NCI-H2227 treated with DMSO at 0.1 percent for 48 hours (cell line): ENCODE data around the gene SCN4A.
A peak's percentile ranks its signal among the peaks of the same experiment; 100 is the strongest.
"Not testable (repeated sequence)": the region's sequence is repeated elsewhere in the genome, so short reads cannot be mapped to it uniquely, and the experiment has no call there.

Experiments used
- DNase-seq: peaks from one replicate; lab custom pipeline; 2025; lab: John Stamatoyannopoulos, UW

Gene SCN4A

GRCh38 chr17:63916566-63917185 is 56.0 kb downstream of the SCN4A start:
- DNase-seq: no peak

DNA sequence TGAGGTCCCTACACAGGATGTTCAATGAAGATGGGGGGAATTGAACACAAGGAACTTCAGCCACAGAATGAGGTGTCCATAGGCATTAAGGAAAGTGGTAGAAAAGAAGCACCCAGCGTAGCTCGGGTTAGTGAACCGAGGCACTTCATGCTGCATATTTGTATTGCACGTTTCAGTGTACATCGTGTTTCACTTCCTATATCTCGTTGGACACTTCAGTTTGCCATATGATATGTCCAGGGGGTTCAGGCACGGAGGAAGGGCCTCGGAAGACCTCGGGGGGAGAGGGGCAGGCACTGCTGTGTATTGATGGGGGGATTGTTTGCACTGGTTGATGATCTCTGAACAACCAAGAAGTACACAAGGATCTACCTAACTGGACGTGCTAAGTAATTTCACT is 57.0 kb downstream of the SCN4A start:
- not testable (repeated sequence) for DNase-seq

- DNase-seq: no peak
Observed at GRCh38 chr17:63914471-63914870, 58.2 kb downstream of the SCN4A start.

DNA sequence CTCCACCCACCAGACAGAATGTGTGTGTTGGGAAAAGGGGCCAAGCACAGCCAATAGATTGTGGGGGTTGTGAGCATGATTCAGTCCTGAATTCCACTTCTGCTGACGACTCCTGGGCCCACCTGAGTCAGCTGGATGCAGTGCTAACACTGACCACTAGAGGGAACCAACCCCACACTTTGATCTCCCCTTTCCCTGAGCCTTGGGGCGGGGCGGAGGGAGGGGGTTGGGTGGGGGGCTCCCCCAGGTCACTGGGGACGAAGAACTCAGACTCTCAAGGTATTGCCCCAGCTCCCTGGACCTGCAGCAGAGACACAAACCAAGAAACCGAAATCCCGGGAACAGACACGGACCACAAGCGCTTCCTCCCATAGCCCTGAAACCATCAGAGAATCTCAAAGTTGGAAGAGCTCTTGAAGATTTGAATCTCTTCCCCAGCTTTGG is 61.0 kb downstream of the SCN4A start:
- peak; percentile 11 for DNase-seq

DNA sequence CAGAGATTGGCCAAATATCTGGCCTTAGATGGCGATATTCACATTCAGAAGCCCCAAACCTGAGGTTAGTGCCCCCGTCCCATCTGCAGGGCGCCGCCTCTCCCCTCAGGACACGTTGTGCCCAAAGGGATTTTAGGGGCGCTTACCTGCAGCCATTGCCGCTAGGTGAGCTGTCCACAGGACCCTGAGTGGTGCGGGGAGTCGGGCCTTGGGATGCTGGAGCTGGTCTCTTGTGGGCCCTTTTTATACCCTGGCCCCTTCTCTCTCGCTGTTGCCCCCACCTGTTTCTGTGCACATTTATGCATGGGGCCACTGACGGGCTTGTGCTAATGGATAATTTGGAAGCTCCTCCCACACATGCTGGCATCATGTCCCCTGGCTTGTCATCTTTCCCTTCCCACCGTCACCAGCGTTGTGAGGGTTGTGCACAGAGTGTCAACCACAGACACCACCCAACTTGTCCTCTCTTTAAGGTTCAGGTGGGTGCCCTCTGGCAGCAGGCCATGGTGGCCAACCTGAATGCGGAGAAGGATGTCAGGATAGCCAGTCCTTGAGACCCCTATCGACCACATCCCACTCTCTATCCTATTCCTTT is 61.6 kb downstream of the SCN4A start, which contains the start of gene CSHL1:
Gene CSHL1 (minus strand): TSS at position 218 of the 595 bp plus-strand sequence. CDS start 62 bp downstream, at position 156.
- no peak for DNase-seq

GRCh38 chr17:63910096-63910495 is 62.6 kb downstream of the SCN4A start:
- DNase-seq: no peak

GRCh38 chr17:63909586-63909985 is 63.1 kb downstream of the SCN4A start:
- DNase-seq: not testable (repeated sequence)

- DNase-seq: not testable (repeated sequence)
Observed at GRCh38 chr17:63907161-63907778, 65.4 kb downstream of the SCN4A start.

GRCh38 chr17:63904796-63905195 is 67.9 kb downstream of the SCN4A start:
- DNase-seq: not testable (repeated sequence)

DNA sequence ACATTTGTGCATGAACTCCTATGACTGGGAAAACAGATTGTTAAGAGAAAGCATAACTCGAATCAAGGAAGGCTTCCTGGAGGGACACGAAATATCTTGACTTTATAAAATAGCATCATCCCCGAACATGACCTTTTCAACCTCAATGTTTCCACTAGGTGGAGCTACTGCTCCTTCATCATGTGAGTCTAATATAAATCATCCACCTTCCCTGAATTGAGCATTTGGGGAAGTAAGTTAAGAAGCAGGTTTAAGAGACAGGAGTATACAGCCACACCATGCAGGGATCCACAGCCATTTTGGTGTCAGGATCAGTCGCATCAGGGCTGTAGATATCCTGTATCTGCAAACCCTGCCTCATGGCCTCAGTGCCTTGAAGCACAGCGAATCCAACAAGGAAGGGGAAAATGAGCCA is 68.9 kb downstream of the SCN4A start:
- DNase-seq: not testable (repeated sequence)

- not testable (repeated sequence) for DNase-seq
Observed at GRCh38 chr17:63901971-63902370, 70.7 kb downstream of the SCN4A start.

DNA sequence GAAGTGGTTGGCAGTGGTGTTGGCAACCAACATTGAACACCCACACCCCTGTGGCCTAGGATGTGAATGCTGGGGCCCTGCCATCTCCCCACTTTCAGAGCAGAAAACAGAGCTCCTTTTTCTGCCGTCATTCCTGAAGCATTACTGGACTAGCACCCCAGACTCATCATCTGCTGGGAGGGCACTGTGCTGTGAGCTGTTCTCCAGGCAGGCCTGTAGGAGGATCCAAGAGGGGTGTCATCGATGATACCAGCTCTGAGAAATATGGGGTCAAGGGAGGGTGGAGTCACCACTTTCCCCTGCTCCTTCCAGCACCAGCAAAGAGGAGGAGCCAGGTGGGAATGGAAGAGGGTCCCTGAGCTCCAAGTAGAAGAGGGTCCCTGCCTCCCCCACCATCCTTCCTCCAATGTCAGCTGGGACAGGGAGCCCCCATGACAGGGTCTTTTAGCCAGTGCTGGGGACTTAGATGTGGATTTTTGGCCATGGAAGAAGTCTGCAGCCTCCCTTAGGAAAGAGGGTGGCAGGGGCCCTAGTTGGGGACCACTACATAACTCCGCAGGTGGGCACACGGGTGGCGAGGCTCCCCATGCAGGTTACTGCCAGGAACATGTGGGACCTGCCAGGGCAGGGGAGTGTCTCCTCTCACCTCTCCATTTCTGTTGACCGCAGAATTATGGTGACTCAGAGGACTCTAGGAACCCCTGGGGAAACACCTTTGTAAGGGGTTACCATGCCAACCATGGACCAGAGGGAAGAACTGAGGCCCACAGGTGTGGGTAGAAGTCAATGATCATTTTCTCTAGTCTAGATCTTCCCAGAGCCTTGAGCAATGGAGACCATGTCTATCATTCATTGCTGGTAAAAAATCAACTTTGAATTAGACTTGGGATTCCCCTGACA is 73.6 kb downstream of the SCN4A start:
- DNase-seq: not testable (repeated sequence)

GRCh38 chr17:63896524-63897354 is 76.0 kb downstream of the SCN4A start, which contains the start of gene CSH1:
Gene CSH1, minus strand, starts transcription at chr17:63896574. Its CDS starts 63 bp downstream, at chr17:63896511.
- DNase-seq: not testable (repeated sequence)

DNA sequence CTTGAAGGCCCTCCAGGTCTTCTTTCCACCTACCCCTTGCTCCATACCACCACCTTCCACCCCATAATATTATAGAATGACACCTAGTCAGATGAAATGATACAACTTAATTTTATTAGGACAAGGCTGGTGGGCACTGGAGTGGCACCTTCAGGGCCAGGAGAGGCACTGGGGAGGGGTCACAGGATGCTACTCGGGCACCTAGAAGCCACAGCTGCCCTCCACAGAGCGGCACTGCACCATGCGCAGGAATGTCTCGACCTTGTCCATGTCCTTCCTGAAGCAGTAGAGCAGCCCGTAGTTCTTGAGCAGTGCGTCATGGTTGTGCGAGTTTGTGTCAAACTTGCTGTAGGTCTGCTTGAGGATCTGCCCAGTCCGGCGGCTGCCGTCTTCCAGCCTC is 77.9 kb downstream of the SCN4A start:
- DNase-seq: not testable (repeated sequence)

- DNase-seq: not testable (repeated sequence)
Observed at GRCh38 chr17:63894021-63894420, 78.7 kb downstream of the SCN4A start.

GRCh38 chr17:63892316-63893037 is 80.2 kb downstream of the SCN4A start:
- DNase-seq: not testable (repeated sequence)

GRCh38 chr17:63889026-63889848 is 83.5 kb downstream of the SCN4A start:
- DNase-seq: not testable (repeated sequence)
